Measurements from ENCODE around the gene GPATCH3.
"Not testable (repeated sequence)": the region's sequence is repeated elsewhere in the genome, so short reads cannot be mapped to it uniquely, and the experiment has no call there.

GPATCH3 gene

DNA sequence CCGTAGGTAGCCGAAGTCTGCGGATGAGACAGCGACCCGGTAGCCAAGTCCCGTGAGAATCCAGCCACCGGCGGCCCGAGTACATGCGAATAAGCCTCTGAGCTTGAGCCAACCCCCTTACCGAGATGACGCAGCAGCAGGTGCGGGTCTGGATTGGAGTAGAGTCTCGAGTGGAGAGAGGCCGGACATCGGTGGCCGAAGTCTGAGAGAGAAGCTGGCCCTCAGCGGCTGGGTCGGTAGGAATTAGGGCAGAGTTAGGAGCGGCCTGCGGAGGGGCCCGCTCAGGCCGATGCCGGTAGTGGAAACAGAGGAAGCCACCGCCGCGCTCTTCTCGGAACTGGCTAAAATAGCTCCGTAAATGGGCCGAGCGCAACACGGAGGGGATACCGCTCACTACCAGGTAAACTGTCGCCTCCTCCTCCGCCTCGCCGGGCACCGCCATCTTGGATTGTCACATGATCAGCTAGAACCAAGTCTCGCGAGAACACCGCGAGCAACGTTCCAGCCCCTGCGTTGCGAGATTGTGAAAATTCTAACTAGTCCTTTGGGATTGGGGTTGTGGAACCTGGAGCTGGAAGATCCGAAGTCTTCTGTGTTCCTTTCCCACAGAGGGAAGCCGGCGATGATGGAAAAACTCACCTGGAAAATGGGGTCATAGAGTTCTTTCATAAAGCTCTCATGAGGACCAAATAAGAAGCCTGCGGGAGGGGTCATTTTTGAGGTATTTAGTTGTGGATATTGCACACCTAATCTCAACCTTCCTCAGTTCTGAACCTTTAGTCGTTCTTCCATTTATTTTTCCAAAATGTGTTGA lies at the start of gene GPATCH3:
GPATCH3 (minus strand) TSS at position 467 of the 814 bp plus-strand sequence; CDS start at position 442, 25 bp downstream.
- DNase-seq, result peak; percentile 90

GRCh38 chr1:26949926-26950319 lies 49.7 kb upstream of the GPATCH3 start:
- DNase-seq, result no peak

DNA sequence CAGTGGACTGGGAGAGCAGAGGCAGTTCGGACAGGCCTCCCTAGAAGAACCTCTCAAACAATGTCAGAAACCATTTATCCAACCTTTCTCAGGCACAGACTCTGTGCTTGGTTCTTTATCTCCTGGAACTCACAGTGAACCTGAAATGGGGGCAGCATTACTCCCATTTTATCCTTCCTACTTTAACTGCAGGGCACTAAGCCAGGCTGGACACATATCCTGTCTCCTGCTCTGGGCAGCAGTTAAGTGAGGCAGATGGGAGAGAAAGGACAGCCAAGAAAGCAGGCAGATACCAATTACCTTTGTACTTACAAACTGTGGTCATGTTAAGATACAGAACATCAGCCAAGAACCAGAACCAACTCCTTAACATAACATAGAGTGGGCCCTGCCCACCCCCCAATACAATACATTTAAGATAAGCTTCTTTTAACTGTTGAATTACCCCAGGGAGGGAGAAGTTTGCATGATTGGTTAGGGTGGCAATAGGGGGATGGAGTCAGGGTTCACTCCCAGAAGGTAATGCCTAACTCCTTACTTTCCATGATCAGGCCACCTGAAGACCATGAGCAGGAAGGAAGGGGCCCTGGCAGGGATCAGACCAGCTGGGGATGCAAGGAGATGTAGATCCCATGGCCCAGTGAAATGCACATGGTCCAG lies 49.1 kb upstream of the GPATCH3 start:
- no peak for DNase-seq

DNA sequence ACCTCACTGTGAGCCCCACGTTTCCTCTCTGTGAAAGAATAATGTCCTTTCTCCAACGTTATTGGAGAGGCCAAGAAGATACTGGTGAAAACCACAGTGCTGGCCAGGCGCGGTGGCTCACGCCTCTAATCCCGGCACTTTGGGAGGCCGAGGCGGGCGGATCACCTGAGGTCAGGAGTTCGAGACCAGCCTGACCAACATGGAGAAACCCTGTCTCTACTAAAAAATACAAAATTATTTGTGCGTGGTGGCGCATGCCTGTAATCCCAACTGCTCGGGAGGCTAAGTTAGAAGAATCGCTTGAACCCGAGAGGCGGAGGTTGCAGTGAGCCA lies 48.4 kb upstream of the GPATCH3 start:
- not testable (repeated sequence) for DNase-seq

DNA sequence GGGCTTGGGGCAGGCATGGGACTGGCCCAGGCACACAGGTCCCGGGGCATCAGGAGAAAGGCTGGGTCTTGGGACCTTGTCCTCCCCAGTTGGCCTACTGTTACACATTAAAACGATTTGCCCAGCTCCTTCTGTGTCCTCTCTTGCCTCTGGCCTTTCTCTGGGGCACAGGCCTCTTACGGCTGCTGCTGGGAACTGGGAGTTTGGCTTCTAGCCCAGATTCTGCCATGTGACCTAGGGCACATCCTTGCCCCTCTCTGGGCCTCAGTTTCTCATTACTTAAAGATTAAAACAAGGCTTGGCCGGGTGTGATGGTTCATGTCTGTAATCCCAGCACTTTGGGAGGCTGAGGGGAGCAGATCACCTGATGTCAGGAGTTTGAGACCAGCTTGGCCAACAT lies 46.0 kb upstream of the GPATCH3 start:
- DNase-seq, result no peak

DNA sequence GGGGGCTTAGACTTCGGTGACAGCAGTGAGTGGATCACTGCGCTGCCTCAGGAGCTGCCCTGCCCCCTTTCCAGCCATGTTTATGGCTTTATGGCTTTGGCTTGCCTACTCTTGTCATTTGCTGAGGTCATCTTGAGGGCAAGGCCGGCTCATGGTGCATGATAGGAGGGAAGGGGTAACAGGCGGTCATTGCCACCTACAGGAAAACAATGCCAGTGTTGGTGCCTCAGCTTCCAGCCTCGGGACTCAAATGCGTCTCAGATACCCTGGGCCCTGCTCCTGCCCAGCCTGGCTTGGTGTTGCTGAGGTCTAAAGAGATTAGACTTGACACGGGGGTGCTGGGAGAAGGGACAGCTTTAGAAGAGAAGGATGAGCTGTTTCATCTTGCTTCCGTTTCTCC lies 45.5 kb upstream of the GPATCH3 start:
- DNase-seq, result no peak

DNA sequence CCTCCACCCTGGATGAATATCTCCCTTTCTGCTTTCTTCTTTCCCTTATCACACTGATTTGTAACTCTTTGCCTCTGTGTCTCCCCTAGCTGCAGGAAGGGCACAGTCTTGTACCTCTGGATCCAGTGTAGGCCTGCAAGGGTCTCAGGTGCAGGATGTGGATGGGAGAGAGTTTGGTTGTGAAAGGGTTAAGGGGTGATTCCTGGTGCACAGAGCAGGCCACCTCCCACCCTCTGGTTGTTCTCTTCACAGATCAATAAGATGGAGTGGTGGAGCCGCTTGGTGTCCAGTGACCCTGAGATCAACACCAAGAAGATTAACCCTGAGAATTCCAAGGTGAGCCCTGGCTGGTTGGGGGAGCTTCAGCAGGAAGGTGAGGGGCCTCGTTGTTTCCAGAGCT lies 44.9 kb upstream of the GPATCH3 start:
- no peak for DNase-seq

- no peak for DNase-seq
These were observed 42.4 kb upstream of the GPATCH3 start for GRCh38 chr1:26942656-26943055.

GRCh38 chr1:26941311-26941710 lies 41.0 kb upstream of the GPATCH3 start:
- DNase-seq, result no peak

DNA sequence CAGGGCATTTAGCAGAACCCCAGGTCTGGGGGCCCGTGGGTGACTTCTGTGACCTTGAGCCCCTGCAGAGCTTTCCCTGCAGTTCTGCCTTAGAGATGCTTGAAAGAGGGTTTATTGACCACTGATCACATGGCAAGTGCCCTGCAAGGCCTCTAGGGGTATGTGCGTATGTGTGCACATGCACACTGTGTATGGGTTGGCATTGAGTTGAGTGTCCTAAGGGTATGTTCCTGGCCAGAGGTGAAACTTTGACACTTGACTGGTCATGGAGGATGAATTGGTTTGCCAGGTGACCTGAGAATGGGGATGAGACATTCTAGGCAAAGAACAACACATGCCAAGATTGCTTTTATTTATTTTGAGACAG lies 38.4 kb upstream of the GPATCH3 start:
- no peak for DNase-seq

GRCh38 chr1:26938004-26938658 lies 37.9 kb upstream of the GPATCH3 start:
- no peak for DNase-seq

DNA sequence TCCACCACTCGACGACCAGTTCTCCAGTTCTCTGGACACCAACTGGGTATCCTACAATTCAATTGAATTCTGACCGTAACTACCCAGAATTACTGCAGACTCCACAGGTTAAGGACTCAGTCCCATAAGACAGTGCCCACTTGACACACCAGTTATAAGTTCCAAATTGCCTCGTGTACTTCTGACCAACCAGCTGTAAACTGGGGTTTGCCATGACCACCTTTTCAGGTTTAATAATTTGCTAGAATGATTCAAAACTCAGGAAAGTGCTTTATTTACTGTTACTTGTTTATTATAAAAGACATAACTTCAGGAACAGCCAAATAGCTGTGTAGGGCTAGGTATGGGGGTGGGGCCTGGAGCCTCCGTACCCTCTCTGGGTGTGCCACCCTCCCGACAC lies 36.6 kb upstream of the GPATCH3 start:
- DNase-seq, result no peak

DNA sequence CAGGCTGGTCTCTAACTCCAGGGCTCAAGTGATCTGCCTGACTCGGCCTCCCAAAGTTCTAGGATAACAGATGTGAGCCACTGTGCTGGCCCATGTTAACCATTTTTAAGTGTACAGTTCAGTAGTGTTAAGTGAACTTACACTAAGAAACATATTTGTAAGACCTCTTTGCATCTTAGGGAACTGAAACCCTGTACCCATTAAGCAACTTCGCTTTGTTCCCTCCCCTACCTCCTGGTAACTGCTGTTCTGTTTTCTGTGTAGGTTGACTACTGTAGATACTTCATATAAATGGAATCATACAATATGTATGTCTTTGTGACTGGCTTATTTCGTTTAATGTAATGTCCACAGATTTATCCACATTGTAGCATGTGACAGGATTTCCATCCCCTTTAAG lies 32.3 kb upstream of the GPATCH3 start:
- no peak for DNase-seq

- no peak for DNase-seq
These were observed 23.4 kb upstream of the GPATCH3 start for GRCh38 chr1:26923711-26924110.

- no peak for DNase-seq
These were observed 22.6 kb upstream of the GPATCH3 start for GRCh38 chr1:26922901-26923300.

- DNase-seq, result no peak
These were observed 22.1 kb upstream of the GPATCH3 start for GRCh38 chr1:26922431-26922729.

DNA sequence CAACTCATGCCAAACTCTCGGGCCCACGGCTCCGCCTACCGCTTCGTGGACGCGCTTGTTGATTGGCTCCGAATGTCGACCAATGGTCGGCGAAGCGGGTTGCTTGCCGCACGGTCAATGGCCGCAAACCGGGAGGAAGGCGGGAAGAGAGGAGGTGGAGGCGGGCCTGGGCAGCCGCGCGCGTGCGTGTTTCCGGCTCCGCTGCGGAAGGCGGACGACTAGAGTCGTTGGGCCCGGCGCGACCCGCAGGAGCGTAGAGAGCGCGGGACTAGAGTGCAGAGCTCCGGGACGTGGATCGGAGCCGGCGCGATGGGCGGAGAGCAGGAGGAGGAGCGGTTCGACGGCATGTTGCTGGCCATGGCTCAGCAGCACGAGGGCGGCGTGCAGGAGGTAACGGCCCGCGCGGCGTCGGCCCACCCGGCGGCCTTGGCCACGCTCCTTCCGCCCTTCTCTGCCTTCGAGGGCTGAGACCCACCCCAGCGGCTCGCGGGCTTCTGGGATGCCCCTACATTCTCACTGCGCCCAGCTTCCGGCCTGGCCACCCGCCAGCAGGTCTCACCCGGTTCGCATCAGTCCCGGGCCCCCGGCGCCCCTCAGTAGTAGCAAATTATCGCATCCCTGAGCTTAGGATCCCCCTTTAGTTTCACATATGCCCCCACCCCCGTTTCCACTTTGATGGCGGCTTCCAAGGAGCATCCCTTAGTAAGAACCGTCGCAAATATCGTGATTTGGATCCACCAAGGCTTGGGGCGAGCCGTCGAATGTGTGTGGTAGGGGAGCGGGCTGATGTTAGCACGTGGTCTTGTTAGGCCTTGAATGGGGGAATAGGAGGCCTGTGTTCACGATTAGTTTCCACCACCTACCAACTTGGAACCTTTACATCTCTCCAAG lies 21.5 kb upstream of the GPATCH3 start, which contains the start of gene NUDC:
NUDC (plus strand) TSS at position 204 of the 891 bp plus-strand sequence; CDS start at position 310, 106 bp downstream.
- peak; percentile 99 for DNase-seq

- DNase-seq, result no peak
These were observed 20.9 kb upstream of the GPATCH3 start for GRCh38 chr1:26921126-26921539.

DNA sequence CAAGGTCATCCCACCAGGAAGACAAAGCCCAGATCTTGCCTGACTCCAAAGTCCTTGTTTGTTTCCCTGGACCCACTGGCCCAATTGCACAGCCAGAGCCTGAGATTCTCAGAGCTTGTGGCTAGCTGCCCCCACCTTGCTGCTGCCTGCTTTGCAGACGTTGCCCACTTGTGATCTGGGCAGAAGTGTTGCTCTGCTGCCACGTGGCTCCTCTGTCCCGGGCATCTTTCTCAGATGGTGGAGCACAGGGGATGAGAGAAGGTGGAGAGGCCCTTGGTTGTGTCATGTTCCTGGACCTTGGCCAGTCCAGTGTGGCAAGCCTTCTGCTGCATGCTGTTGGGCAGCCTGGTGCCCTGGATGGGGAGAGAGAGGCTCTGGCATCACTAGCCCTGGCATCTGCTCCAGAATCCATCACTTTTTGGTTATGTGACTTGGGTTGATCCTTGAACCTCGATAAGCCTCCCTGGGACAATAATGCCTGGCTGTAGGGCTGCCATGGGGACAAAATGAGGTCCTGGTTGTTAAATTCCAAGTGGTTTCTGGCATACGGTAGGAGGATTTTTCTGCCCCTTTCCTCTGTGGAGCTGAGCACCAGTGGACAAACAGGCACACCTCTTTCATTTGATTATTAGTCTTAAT lies 15.1 kb upstream of the GPATCH3 start:
- peak; percentile 50 for DNase-seq

DNA sequence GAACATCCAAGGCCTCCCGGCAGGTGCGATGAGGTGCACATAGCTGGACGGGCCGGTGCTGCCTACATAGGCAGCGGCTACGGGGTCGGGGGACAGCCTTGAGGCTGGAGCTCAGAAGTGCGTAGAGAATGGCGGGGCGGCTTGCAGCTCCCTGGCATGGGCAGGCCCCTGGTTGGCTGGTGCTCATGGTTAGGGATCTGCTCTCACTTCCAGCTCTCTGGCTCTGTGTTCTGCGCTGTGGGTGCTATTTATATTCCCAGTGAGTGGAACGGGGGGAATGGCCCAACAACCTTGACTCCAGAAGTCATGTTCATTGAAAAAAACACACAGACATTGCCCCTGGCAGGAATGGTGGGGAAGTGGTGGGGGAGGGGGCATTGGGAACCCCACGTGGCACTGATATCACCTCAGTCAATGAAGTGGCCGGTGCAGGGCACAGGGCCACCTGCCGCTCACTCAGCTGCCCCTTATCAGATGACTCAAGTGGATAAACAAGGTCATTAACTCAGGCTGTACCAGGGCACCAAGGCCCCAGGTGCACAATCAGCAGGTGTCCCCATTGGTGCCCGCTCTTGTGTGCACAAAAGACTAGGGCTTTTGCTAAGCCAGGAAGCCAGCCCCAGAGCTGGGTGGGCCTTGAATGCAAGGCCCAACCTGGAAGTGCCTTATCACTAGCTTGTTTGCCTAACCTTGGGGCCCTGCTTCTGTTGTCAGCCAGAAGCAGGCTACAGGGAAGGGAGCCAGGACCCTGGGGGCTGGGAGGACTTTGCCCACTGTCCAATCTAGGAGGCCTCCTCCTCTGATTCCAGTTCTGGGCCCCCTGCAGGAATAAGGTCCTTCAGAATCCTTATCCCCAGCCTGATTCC lies 13.7 kb upstream of the GPATCH3 start, which contains the start of gene NR0B2:
NR0B2 (minus strand) TSS at position 222 of the 866 bp plus-strand sequence; CDS start at position 187, 35 bp downstream.
- peak; percentile 99 for DNase-seq

DNA sequence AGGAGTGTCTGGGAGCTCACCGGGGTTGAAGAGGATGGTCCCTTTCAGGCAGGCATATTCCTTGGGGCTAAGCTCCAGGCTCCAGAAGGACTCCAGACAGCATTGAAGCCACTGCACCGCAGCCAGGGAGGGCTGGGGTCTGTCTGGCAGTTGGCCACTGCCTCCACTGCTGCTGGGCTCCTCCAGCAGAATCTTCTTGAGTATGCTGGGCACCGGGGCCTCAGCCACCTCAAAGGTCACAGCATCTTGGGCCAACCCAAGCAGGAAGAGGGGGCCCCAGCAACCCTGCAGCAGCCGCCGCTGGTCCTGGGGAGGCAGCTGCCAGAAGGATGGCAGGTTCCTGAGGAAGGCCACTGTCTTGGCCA lies 13.1 kb upstream of the GPATCH3 start:
- peak; percentile 55 for DNase-seq

DNA sequence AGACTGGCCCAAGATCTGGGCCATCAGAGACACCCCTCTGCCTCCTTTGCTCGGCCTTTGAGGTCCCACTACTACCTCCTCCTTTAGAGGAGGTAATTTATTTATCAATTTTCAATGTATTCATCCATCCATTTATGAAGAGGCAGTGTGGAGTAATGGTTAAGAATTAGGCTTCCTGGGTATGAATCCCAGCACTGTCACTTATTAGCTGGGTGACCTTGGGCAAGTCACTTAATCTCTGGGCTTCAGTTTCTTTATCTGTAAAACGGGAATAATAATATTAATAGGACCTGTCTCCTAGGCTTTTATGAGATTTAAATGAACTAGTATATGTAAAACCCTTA lies 11.9 kb upstream of the GPATCH3 start:
- no peak for DNase-seq
